T47D (cell line): ENCODE measurements around the gene LSM4.

Source experiments
- DNase-seq, 2 experiments: peaks; one replicate each; pipeline versions ENCODE4 v3.0.0 to v3.0.0-alpha.2; 2011 to 2012; ENCODE audit warnings: low read depth in 1 of 2, low spot score in 1 of 2
- JUND ChIP-seq: IDR thresholded peaks from 2 replicates; pipeline ENCODE4 v1.6.1; 2012; ENCODE audit warnings: low read depth
- in situ Hi-C: cut with HindIII; loops from 2 replicates; pipeline ENCODE4 v1.10.0; 2016; ENCODE audit warnings: low sequenced_read_pairs, low pct_unique_long_range_greater_than_20kb

Gene LSM4

GRCh38 chr19:18269070-18269723 lies 53.7 kb downstream of the LSM4 start:
- no peak for TF ChIP-seq JUND
- in situ Hi-C loops, result no loop called here
- no peak for DNase-seq

GRCh38 chr19:18266771-18267686 lies 55.8 kb downstream of the LSM4 start:
- in situ Hi-C loops, result no loop called here
- DNase-seq, result no peak
- TF ChIP-seq JUND, result no peak

GRCh38 chr19:18265582-18265981 lies 57.3 kb downstream of the LSM4 start:
- DNase-seq, result no peak
- in situ Hi-C loops, result no loop called here
- TF ChIP-seq JUND, result no peak

GRCh38 chr19:18264971-18265540 lies 57.8 kb downstream of the LSM4 start:
- no peak for TF ChIP-seq JUND
- in situ Hi-C loops, result no loop called here
- DNase-seq, result no peak

GRCh38 chr19:18264137-18264854 lies 58.6 kb downstream of the LSM4 start:
- no peak for TF ChIP-seq JUND
- in situ Hi-C loops, result no loop called here
- DNase-seq, result no peak

GRCh38 chr19:18263324-18264136 lies 59.3 kb downstream of the LSM4 start:
- TF ChIP-seq JUND, result no peak
- no peak for DNase-seq
- in situ Hi-C loops, result no loop called here

GRCh38 chr19:18262917-18263316 lies 60.0 kb downstream of the LSM4 start:
- DNase-seq, result no peak
- in situ Hi-C loops, result no loop called here
- no peak for TF ChIP-seq JUND

GRCh38 chr19:18262144-18262543 lies 60.7 kb downstream of the LSM4 start:
- TF ChIP-seq JUND, result no peak
- in situ Hi-C loops, result no loop called here
- DNase-seq, result no peak

- no peak for DNase-seq
- no peak for TF ChIP-seq JUND
- in situ Hi-C loops, result no loop called here
These were observed 61.4 kb downstream of the LSM4 start for GRCh38 chr19:18261474-18261873.

GRCh38 chr19:18259893-18260292 lies 63.0 kb downstream of the LSM4 start:
- DNase-seq, result no peak
- in situ Hi-C loops, result no loop called here
- no peak for TF ChIP-seq JUND

- DNase-seq, result no peak
- in situ Hi-C loops, result no loop called here
- no peak for TF ChIP-seq JUND
These were observed 65.1 kb downstream of the LSM4 start for GRCh38 chr19:18257503-18258470.
